ENCODE data around the gene SLC25A48.

Gene SLC25A48, protein sequence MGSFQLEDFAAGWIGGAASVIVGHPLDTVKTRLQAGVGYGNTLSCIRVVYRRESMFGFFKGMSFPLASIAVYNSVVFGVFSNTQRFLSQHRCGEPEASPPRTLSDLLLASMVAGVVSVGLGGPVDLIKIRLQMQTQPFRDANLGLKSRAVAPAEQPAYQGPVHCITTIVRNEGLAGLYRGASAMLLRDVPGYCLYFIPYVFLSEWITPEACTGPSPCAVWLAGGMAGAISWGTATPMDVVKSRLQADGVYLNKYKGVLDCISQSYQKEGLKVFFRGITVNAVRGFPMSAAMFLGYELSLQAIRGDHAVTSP

GRCh38 chr5:135834639-135835529, at the start of gene SLC25A48:
Gene SLC25A48 (plus strand): TSS chr5:135834663. CDS start chr5:135834848, 185 bp downstream.
- H3K27me3 ChIP-seq (ENCODE audit: control insufficient read depth, low read length), result no peaks in the 10 kb centered on the region
- H3K4me3 ChIP-seq (ENCODE audit: low read length), result no peak within 1 kb of the TSS
- H3K9me3 ChIP-seq (ENCODE audit: control insufficient read depth, insufficient read depth, low read length), result no peaks in the 10 kb centered on the region
- no peaks in the 10 kb centered on the region for H3K9me2 ChIP-seq (replicated peaks; ENCODE audit: control insufficient read depth, low read length)
- no peak within 1 kb of the TSS for H3K4me2 ChIP-seq (ENCODE audit: low read length)
- no peaks in the 10 kb centered on the region for H3K4me1 ChIP-seq (ENCODE audit: control insufficient read depth, low read length)
- no peaks in the 10 kb centered on the region for H3K79me2 ChIP-seq (ENCODE audit: control insufficient read depth, low read length)
- no peaks in the 10 kb centered on the region for H3K36me3 ChIP-seq (ENCODE audit: control insufficient read depth, low read length)
- H3K27ac ChIP-seq (ENCODE audit: low read depth, low read length), result no peak within 1 kb of the TSS
- TF ChIP-seq EZH2phosphoT487 (IDR thresholded peaks at IDR 0.05; ENCODE audit: borderline replicate concordance, low read length), result no peak
- TF ChIP-seq, protein P1, sequence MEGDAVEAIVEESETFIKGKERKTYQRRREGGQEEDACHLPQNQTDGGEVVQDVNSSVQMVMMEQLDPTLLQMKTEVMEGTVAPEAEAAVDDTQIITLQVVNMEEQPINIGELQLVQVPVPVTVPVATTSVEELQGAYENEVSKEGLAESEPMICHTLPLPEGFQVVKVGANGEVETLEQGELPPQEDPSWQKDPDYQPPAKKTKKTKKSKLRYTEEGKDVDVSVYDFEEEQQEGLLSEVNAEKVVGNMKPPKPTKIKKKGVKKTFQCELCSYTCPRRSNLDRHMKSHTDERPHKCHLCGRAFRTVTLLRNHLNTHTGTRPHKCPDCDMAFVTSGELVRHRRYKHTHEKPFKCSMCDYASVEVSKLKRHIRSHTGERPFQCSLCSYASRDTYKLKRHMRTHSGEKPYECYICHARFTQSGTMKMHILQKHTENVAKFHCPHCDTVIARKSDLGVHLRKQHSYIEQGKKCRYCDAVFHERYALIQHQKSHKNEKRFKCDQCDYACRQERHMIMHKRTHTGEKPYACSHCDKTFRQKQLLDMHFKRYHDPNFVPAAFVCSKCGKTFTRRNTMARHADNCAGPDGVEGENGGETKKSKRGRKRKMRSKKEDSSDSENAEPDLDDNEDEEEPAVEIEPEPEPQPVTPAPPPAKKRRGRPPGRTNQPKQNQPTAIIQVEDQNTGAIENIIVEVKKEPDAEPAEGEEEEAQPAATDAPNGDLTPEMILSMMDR (IDR thresholded peaks at IDR 0.05; ENCODE audit: low read depth, low read length, poor library complexity, severe bottlenecking), result peak; percentile 53
- H3F3A ChIP-seq (ENCODE audit: control insufficient read depth, insufficient read depth), result no peaks in the 10 kb centered on the region
- no peaks in the 10 kb centered on the region for H4K20me1 ChIP-seq (ENCODE audit: control insufficient read depth, insufficient read depth, low read depth, low read length)

DNA sequence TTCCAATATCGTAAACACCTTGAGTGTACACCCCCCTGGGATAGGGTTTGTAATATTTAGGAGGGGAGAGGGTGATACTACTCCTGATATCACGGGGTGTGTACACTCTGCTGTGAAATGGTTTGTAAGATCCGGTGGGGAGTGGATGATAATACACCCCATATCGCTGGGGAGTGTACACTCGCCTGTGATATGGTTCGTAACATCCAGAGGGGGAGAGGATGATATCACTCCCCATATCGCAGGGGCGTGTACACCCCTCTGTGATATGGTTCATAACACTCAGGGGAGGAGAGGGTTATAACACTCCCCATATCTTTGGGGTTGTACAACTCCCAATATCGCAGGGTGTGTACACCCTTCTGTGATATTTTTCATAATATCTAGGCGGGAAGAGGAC, 33.8 kb upstream of the SLC25A48 start:
- Histone ChIP-seq H3K4me3 (ENCODE audit: low read length) (no peak overlapping the region), H4K20me1 (ENCODE audit: control insufficient read depth, insufficient read depth, low read depth, low read length) (no peaks in the 10 kb centered on the region), H3F3A (ENCODE audit: control insufficient read depth, insufficient read depth) (no peaks in the 10 kb centered on the region), H3K9me2 (replicated peaks; ENCODE audit: control insufficient read depth, low read length) (no peaks in the 10 kb centered on the region), H3K79me2 (ENCODE audit: control insufficient read depth, low read length) (no peaks in the 10 kb centered on the region), H3K27me3 (ENCODE audit: control insufficient read depth, low read length) (no peaks in the 10 kb centered on the region), H3K9me3 (ENCODE audit: control insufficient read depth, insufficient read depth, low read length) (no peaks in the 10 kb centered on the region), H3K4me2 (ENCODE audit: low read length) (no peak overlapping the region), H3K4me1 (ENCODE audit: control insufficient read depth, low read length) (no peaks in the 10 kb centered on the region), H3K27ac (ENCODE audit: low read depth, low read length) (no peak overlapping the region), H3K36me3 (ENCODE audit: control insufficient read depth, low read length) (no peaks in the 10 kb centered on the region)
- TF ChIP-seq, protein P1 (IDR thresholded peaks at IDR 0.05; ENCODE audit: low read depth, low read length, poor library complexity, severe bottlenecking), result no peak

DNA sequence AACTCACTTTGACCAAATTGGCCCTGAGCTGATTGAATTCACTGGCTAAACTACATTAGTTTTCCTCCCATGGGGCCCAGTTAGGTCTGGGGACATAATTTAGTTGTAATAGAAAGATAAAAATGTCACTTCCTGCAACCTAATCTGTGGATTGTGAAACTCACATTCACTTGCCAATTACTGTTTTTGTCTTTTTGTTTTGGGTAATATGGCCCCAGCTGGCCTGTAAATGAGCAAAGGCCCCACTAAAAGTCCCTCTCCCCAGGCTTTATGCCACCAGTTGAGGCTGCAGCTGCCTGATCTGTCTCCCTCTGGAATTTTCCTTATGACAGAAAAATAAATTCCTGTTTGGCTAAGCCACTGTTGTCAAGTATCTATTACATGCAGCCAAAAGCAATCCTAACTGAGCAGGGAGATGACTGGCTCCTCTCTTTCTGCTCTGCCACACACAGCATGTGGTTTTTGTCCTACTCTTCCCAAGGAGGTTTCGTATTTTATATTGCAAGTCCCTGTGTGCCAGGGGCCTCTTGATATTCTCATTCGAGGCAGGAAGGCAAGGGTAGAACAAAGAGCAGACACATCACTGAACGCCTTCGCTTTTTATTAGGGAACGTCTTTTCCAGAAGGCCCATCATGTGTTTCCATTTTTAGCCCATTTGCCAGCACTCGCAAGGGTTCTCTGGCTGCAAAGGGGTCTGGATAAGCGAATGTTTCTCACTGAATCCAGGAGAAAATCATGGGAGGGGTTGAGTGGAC, 24.1 kb upstream of the SLC25A48 start:
- no peak for TF ChIP-seq EZH2phosphoT487 (IDR thresholded peaks at IDR 0.05; ENCODE audit: borderline replicate concordance, low read length)
- TF ChIP-seq, protein P1 (IDR thresholded peaks at IDR 0.05; ENCODE audit: low read depth, low read length, poor library complexity, severe bottlenecking), result no peak
- no peaks in the 10 kb centered on the region for H3K27me3 ChIP-seq (ENCODE audit: control insufficient read depth, low read length)
- no peak overlapping the region for H3K4me3 ChIP-seq (ENCODE audit: low read length)
- no peak overlapping the region for H3K4me2 ChIP-seq (ENCODE audit: low read length)
- H3K9me2 ChIP-seq (replicated peaks; ENCODE audit: control insufficient read depth, low read length), result no peaks in the 10 kb centered on the region
- no peak overlapping the region for H3K27ac ChIP-seq (ENCODE audit: low read depth, low read length)
- no peaks in the 10 kb centered on the region for H3K4me1 ChIP-seq (ENCODE audit: control insufficient read depth, low read length)
- no peaks in the 10 kb centered on the region for H3K36me3 ChIP-seq (ENCODE audit: control insufficient read depth, low read length)
- H4K20me1 ChIP-seq (ENCODE audit: control insufficient read depth, insufficient read depth, low read depth, low read length), result no peaks in the 10 kb centered on the region
- H3K79me2 ChIP-seq (ENCODE audit: control insufficient read depth, low read length), result no peaks in the 10 kb centered on the region
- H3F3A ChIP-seq (ENCODE audit: control insufficient read depth, insufficient read depth), result no peaks in the 10 kb centered on the region
- H3K9me3 ChIP-seq (ENCODE audit: control insufficient read depth, insufficient read depth, low read length), result no peaks in the 10 kb centered on the region

All from DOHH2 (cell line).